T-helper 2 cell treated with Interferon-gamma antibody and Interleukin-4, amounts not matched to agents 5 μg/mL and 100 μg/mL, for 36 hours (primary cell): ENCODE data around the gene CC2D1A.
"Not testable (repeated sequence)": the region's sequence is repeated elsewhere in the genome, so short reads cannot be mapped to it uniquely, and the experiment has no call there.

ENCODE experiments used
- DNase-seq: peaks from one replicate; pipeline ENCODE4 v3.0.0; 2021; ENCODE audit warnings: low spot score
- H3K27ac Mint-ChIP-seq: one replicate; pipeline ENCODE4 v1.8.0; 2021; ENCODE audit warnings: mild to moderate bottlenecking, mixed read lengths
- H3K27me3 Mint-ChIP-seq: one replicate; pipeline ENCODE4 v1.8.0; 2021; ENCODE audit warnings: low read depth, mixed read lengths
- H3K36me3 Mint-ChIP-seq: one replicate; pipeline ENCODE4 v1.8.0; 2021; ENCODE audit warnings: low read depth, mixed read lengths
- H3K4me1 Mint-ChIP-seq: one replicate; pipeline ENCODE4 v1.8.0; 2021; ENCODE audit warnings: low read depth, mixed read lengths
- H3K4me3 Mint-ChIP-seq: one replicate; pipeline ENCODE4 v1.8.0; 2022; ENCODE audit warnings: mild to moderate bottlenecking, moderate library complexity, mixed read lengths
- H3K9me3 Mint-ChIP-seq: one replicate; pipeline ENCODE4 v1.8.0; 2021; ENCODE audit warnings: mixed read lengths

CC2D1A gene

DNA sequence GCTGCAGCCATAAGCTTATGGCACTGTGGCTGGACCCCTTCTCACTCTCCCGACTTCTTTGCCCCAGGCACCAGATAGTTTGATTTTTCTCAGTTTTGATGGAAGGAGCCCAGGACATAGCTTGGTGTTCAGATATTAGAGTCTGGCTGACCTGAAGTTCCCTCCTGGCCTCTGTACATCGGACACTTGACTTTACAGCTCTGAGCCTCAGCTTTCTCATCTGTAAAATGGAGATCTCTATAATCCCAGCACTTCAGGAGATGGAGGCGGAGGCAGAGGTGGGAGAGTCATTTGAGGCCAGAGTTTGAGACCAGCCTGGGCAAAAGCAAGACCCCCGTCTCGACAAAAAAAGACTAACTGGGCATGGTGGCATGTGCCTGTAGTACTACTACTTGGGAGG, 909 bp downstream of the CC2D1A start:
- Mint-ChIP-seq H3K27ac (peak overlapping the region; percentile 57), H3K9me3 (no peaks in the 10 kb centered on the region), H3K4me1 (peaks cover 18% of the 10 kb centered on the region), H3K27me3 (no peaks in the 10 kb centered on the region), H3K4me3 (peak overlapping the region; percentile 79), H3K36me3 (peaks cover 15% of the 10 kb centered on the region)
- no peak for DNase-seq

GRCh38 chr19:13908674-13909073, 2.7 kb downstream of the CC2D1A start:
- no peaks in the 10 kb centered on the region for H3K27me3 Mint-ChIP-seq

GRCh38 chr19:13909430-13909829, 3.4 kb downstream of the CC2D1A start:
- Mint-ChIP-seq H3K27ac (no peak overlapping the region), H3K4me3 (no peak overlapping the region), H3K36me3 (peaks cover 22% of the 10 kb centered on the region), H3K27me3 (no peaks in the 10 kb centered on the region), H3K4me1 (peaks cover 18% of the 10 kb centered on the region), H3K9me3 (no peaks in the 10 kb centered on the region)
- DNase-seq = no peak

More at GRCh38 chr19:13908674-13909073, 2.7 kb downstream of the CC2D1A start:
- DNase-seq = no peak
- H3K4me3 Mint-ChIP-seq = no peak overlapping the region
- peaks cover 18% of the 10 kb centered on the region for H3K4me1 Mint-ChIP-seq
- peaks cover 22% of the 10 kb centered on the region for H3K36me3 Mint-ChIP-seq
- no peak overlapping the region for H3K27ac Mint-ChIP-seq
- no peaks in the 10 kb centered on the region for H3K9me3 Mint-ChIP-seq

DNA sequence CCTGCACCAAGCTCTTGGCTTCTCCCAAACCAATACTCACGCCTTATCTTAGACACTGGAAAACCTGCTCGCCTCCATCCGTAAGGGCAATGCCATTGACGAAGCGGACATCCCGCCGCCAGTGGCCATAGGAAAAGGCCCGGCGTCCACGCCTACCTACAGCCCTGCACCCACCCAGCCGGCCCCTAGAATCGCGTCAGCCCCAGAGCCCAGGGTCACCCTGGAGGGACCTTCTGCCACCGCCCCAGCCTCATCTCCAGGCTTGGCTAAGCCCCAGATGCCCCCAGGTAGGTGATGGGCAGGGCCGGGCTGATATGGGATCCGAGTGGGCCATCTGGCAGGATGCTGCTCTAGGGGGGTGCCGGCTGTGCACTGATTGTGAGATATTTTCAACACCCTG, 7.4 kb downstream of the CC2D1A start:
- Mint-ChIP-seq H3K27me3 (no peaks in the 10 kb centered on the region), H3K4me1 (no peaks in the 10 kb centered on the region), H3K4me3 (no peak overlapping the region)

DNA sequence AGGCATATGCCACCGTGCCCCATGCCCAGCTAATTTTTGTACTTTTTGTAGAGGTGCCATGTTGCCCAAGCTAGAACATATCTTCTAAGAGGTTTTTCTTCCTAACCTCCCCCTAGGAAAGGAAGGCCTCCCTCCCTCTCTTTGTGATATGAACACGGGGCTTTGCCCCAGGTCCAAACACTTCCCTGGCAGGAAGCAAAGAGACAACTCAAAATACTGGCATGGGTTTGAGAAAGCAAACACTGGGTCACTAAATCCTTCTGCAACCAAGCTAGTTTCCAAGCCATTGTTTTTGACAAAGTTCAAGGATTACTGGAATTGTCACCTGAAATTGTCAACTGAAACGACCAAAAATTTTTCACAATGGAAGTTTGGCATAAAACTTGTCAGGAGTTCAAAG, 8.8 kb downstream of the CC2D1A start:
- DNase-seq = no peak
- Mint-ChIP-seq H3K4me1 (no peaks in the 10 kb centered on the region), H3K27ac (no peak overlapping the region), H3K4me3 (no peak overlapping the region), H3K9me3 (no peaks in the 10 kb centered on the region), H3K27me3 (no peaks in the 10 kb centered on the region), H3K36me3 (peaks cover 29% of the 10 kb centered on the region)

More for the DNA sequence above, 7.4 kb downstream of the CC2D1A start:
- H3K9me3 Mint-ChIP-seq = no peaks in the 10 kb centered on the region
- peaks cover 27% of the 10 kb centered on the region for H3K36me3 Mint-ChIP-seq
- DNase-seq = no peak
- H3K27ac Mint-ChIP-seq = no peak overlapping the region

DNA sequence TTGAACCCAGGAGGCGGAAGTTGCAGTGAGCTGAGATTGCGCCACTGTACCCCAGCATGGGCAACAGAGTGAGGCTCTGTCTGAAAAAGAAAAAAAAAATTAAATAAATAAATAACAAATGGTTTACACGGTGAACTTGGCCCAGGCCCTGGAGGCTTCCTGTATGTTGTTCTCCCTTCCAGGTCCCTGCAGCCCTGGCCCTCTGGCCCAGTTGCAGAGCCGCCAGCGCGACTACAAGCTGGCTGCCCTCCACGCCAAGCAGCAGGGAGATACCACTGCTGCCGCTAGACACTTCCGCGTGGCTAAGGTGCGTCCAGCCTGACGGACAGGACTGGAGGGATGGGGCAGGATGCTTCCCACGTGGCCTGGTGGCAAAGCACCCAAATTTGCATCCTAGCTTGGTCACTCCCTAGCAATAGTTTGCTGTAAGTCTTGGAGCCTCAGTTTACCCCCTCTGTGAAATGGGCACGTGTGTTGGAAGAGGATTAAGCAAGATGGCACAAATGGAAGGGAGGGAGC, 11.9 kb downstream of the CC2D1A start:
- no peak for DNase-seq
- Mint-ChIP-seq H3K4me3 (no peak overlapping the region), H3K4me1 (no peaks in the 10 kb centered on the region), H3K27me3 (no peaks in the 10 kb centered on the region), H3K36me3 (peaks cover 42% of the 10 kb centered on the region), H3K9me3 (peaks cover 6% of the 10 kb centered on the region), H3K27ac (no peak overlapping the region)

GRCh38 chr19:13918726-13919411, 12.9 kb downstream of the CC2D1A start:
- Mint-ChIP-seq H3K27ac (no peak overlapping the region), H3K27me3 (no peaks in the 10 kb centered on the region), H3K9me3 (peaks cover 6% of the 10 kb centered on the region), H3K4me3 (no peak overlapping the region), H3K4me1 (no peaks in the 10 kb centered on the region), H3K36me3 (peaks cover 41% of the 10 kb centered on the region)
- no peak for DNase-seq

GRCh38 chr19:13920524-13920923, 14.5 kb downstream of the CC2D1A start:
- H3K36me3 Mint-ChIP-seq = peaks cover 42% of the 10 kb centered on the region
- H3K9me3 Mint-ChIP-seq = peaks cover 6% of the 10 kb centered on the region
- H3K4me1 Mint-ChIP-seq = no peaks in the 10 kb centered on the region
- no peak overlapping the region for H3K4me3 Mint-ChIP-seq
- DNase-seq = no peak
- H3K27ac Mint-ChIP-seq = no peak overlapping the region
- H3K27me3 Mint-ChIP-seq = no peaks in the 10 kb centered on the region

DNA sequence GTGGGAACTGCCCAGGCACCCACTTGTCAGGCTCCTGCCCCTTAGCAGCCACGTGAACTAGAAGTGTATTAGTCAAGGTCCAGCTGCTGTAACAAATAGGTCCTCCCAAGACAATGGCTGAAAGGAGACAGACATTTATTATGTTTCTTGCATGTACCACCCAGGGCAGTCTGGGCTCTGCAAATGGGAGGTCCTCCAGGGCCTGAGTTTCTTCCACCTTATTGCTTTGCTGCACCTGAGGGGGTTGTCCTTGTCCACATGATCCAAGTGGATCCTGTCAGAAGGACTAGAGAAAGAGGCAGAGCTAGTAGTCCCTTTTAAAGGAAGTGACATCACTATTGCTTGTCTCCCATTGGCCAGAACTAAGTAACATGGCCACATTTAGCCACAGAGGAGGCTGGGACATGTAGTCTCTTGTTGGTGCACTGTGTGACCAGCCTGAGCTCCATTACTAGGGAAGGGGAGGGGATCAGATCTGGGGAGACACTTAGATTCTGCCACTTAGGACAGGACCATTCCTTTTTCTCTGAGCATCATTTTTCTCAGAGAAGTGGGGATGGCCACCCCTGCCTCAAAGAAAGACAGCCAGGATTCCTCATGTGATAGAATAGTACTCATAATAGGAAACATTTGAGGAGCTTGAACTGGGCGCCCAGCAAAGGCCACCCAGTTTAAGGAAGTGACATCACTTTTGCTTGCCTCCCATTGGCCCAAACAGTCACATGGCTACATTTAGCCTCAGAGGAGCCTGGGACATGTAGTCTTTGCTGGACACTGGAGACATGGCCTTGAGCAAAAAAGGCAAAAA, 15.1 kb downstream of the CC2D1A start:
- peak overlapping the region; percentile 65 for H3K27ac Mint-ChIP-seq
- peak; percentile 30 for DNase-seq
- H3K36me3 Mint-ChIP-seq = peaks cover 43% of the 10 kb centered on the region
- peaks cover 6% of the 10 kb centered on the region for H3K9me3 Mint-ChIP-seq
- H3K4me3 Mint-ChIP-seq = no peak overlapping the region
- H3K4me1 Mint-ChIP-seq = no peaks in the 10 kb centered on the region
- H3K27me3 Mint-ChIP-seq = no peaks in the 10 kb centered on the region

DNA sequence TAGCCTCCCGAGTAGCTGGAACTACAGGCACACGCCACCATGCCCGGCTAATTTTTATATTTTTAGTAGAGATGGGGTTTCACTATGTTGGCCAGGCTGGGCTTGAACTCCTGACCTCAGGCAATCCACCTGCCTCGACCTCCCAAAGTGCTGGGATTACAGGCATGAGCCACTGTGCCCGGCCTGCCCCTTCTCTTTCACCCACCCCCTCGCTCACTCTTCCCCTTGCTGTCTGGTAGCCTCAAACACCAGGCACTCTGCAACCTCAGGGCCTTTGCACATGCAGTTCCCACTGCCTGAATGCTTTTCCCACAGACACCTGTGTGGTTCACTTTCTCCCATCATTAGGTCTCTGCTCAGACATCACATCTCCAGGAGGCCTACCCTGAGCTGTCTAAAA, 16.1 kb downstream of the CC2D1A start:
- peaks cover 43% of the 10 kb centered on the region for H3K36me3 Mint-ChIP-seq
- not testable (repeated sequence) for H3K4me1 Mint-ChIP-seq, H3K27ac Mint-ChIP-seq, H3K4me3 Mint-ChIP-seq, H3K9me3 Mint-ChIP-seq, DNase-seq, H3K27me3 Mint-ChIP-seq

- peaks cover 6% of the 10 kb centered on the region for H3K9me3 Mint-ChIP-seq
- no peaks in the 10 kb centered on the region for H3K27me3 Mint-ChIP-seq
- no peak for DNase-seq
- no peaks in the 10 kb centered on the region for H3K4me1 Mint-ChIP-seq
- H3K36me3 Mint-ChIP-seq = peaks cover 41% of the 10 kb centered on the region
- H3K4me3 Mint-ChIP-seq = no peak overlapping the region
- H3K27ac Mint-ChIP-seq = no peak overlapping the region
Measured at GRCh38 chr19:13923194-13923987, 17.4 kb downstream of the CC2D1A start.

DNA sequence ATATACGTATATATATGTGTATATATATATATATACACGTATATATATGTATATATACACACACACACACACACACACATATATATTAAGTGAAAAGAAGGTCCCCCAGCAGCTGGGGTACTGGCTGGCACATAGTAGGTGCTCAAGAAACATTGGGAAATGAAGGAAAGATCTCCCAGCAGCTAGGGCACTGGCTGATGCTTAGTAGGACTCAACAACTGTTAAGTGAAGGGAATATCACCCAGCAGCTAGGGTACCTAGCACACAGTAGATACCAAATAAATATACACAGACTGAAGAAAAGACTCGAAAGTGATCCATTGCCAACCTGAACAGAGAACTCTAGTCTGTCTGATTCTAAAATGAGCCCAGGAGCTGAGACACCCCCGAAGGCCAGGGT, 20.0 kb downstream of the CC2D1A start:
- Mint-ChIP-seq H3K9me3 (peaks cover 3% of the 10 kb centered on the region), H3K36me3 (peaks cover 27% of the 10 kb centered on the region), H3K27ac (no peak overlapping the region), H3K27me3 (no peaks in the 10 kb centered on the region), H3K4me3 (no peak overlapping the region), H3K4me1 (no peaks in the 10 kb centered on the region)
- no peak for DNase-seq

- no peaks in the 10 kb centered on the region for H3K4me1 Mint-ChIP-seq
- no peak for DNase-seq
- peaks cover 20% of the 10 kb centered on the region for H3K36me3 Mint-ChIP-seq
- H3K27ac Mint-ChIP-seq = no peak overlapping the region
- no peaks in the 10 kb centered on the region for H3K9me3 Mint-ChIP-seq
- H3K4me3 Mint-ChIP-seq = no peak overlapping the region
- no peaks in the 10 kb centered on the region for H3K27me3 Mint-ChIP-seq
Measured at GRCh38 chr19:13926715-13927114, 20.7 kb downstream of the CC2D1A start.

DNA sequence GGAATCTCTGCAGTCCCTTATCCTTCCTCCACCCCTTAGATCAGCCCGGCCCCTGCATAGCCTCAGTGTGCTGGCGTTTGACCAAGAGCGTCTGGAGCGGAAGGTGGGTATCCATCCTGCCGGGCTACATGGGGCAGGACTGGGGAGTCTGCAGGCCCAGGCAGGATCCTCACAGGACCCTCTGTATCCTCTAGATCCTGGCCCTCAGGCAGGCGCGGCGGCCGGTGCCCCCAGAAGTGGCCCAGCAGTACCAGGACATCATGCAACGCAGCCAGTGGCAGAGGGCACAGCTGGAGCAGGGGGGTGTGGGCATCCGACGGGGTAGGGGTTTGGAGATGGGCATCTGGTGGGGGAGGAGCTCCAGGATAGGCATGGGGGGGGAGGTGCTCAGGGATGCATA, 23.3 kb downstream of the CC2D1A start:
- H3K4me3 Mint-ChIP-seq = no peak overlapping the region
- DNase-seq = no peak
- no peaks in the 10 kb centered on the region for H3K9me3 Mint-ChIP-seq
- H3K27ac Mint-ChIP-seq = no peak overlapping the region
- H3K36me3 Mint-ChIP-seq = peaks cover 8% of the 10 kb centered on the region
- no peaks in the 10 kb centered on the region for H3K27me3 Mint-ChIP-seq
- peaks cover under 1% of the 10 kb centered on the region for H3K4me1 Mint-ChIP-seq
